Endodermal cell (in vitro differentiated cells): ENCODE measurements around the gene AKR7A2. TPM values are rescaled to one million over a fixed set of nuclear protein-coding genes. Genes with fewer than 3 reads are reported as not detected.
"Not testable (repeated sequence)": the region's sequence is repeated elsewhere in the genome, so short reads cannot be mapped to it uniquely, and the experiment has no call there.

Experiments
- DNase-seq: peaks from one replicate; pipeline ENCODE4 v3.0.0-alpha.2; 2017
- H3K27ac ChIP-seq: 2 replicates; pipeline ENCODE4 v1.5.1; 2013; ENCODE audit warnings: mild to moderate bottlenecking, low read depth, low read length, moderate library complexity
- H3K27me3 ChIP-seq: 2 replicates; pipeline ENCODE4 v1.6.1; 2013; ENCODE audit warnings: mild to moderate bottlenecking, low read length, moderate library complexity; ENCODE audit not compliant: insufficient read depth, control insufficient read depth, poor library complexity, severe bottlenecking
- H3K36me3 ChIP-seq: 2 replicates; pipeline ENCODE4 v1.7.0; 2013; ENCODE audit warnings: mild to moderate bottlenecking, low read length, moderate library complexity; ENCODE audit not compliant: control insufficient read depth, insufficient read depth
- H3K4me1 ChIP-seq: one replicate; pipeline ENCODE4 v1.7.0; 2013; ENCODE audit warnings: low read length; ENCODE audit not compliant: control insufficient read depth, insufficient read depth
- H3K4me3 ChIP-seq: 2 replicates; pipeline ENCODE4 v1.5.1; 2013; ENCODE audit warnings: mild to moderate bottlenecking, low read length, moderate library complexity
- H3K9ac ChIP-seq: 2 replicates; pipeline ENCODE4 v1.6.1; 2013; ENCODE audit warnings: mild to moderate bottlenecking, low read length, moderate library complexity; ENCODE audit not compliant: poor library complexity, severe bottlenecking; ENCODE audit errors: extremely low read depth
- H3K9me3 ChIP-seq: 2 replicates; pipeline ENCODE4 v1.6.1; 2013; ENCODE audit warnings: mild to moderate bottlenecking, low read length, moderate library complexity; ENCODE audit not compliant: control insufficient read depth
- H3K27ac Mint-ChIP-seq: 2 replicates; pipeline ENCODE4 v1.8.0; 2020; ENCODE audit warnings: mixed read lengths
- H3K27me3 Mint-ChIP-seq: 2 replicates; pipeline ENCODE4 v1.8.0; 2021; ENCODE audit warnings: mild to moderate bottlenecking, mixed read lengths; ENCODE audit not compliant: insufficient read depth
- H3K36me3 Mint-ChIP-seq: 2 replicates; pipeline ENCODE4 v1.8.0; 2020; ENCODE audit warnings: low read depth, mixed read lengths
- H3K4me1 Mint-ChIP-seq: 2 replicates; pipeline ENCODE4 v1.8.0; 2020; ENCODE audit warnings: mixed read lengths
- H3K4me3 Mint-ChIP-seq: 2 replicates; pipeline ENCODE4 v1.8.0; 2020; ENCODE audit warnings: mild to moderate bottlenecking, moderate library complexity, mixed read lengths
- H3K9me3 Mint-ChIP-seq: 2 replicates; pipeline ENCODE4 v1.8.0; 2020; ENCODE audit warnings: mild to moderate bottlenecking, mixed read lengths
- CTCF ChIP-seq: fragments of 200-600 bp; sonication (generic); conservative IDR thresholded peaks from 2 replicates; pipeline ENCODE4 v1.5.0; 2021; ENCODE audit warnings: antibody characterized with exemption, mild to moderate bottlenecking
- WGBS, 2 experiments: methylation state at CpG; one replicate each; pipeline versions ENCODE4 v1.1.5 to v1.1.7; 2013; ENCODE audit warnings: missing lambda C conversion rate in 2 of 2, mixed read lengths in 1 of 2; ENCODE audit not compliant: insufficient coverage in 1 of 2, insufficient read length in 1 of 2; 5-methylcytosine and 5-hydroxymethylcytosine counted together
- total RNA-seq, 2 donors: library from RNA; stranded (reverse); fragmentation: NEBNext Ultra II Directional in 1 of 2; extraction: Animal tissue kit (Norgen Biotek cat#: 25700) in 1 of 2; gene quantifications; 2 replicates in 1 of 2; 3 replicates in 1 of 2; pipeline ENCODE4 v1.2.1, GENCODE V29; 2021

The AKR7A2 gene
- total RNA-seq, 2 donors from 2014 or later, result 47.8 to 66.1 TPM

- no peak overlapping the region for H3K4me3 ChIP-seq
- 90 to 100% methylated on average over 8 to 22 of the region's 22 CpGs for WGBS, 2 experiments
- peaks cover 35% of the 10 kb centered on the region for H3K27me3 ChIP-seq
- H3K9ac ChIP-seq, result no peak overlapping the region
- no peaks in the 10 kb centered on the region for H3K36me3 ChIP-seq
- no peak overlapping the region for H3K4me3 Mint-ChIP-seq
- H3K4me1 Mint-ChIP-seq, result no peaks in the 10 kb centered on the region
- H3K4me1 ChIP-seq, result no peaks in the 10 kb centered on the region
- no peak overlapping the region for H3K27ac Mint-ChIP-seq
- peaks cover 2% of the 10 kb centered on the region for H3K9me3 Mint-ChIP-seq
- no peak for TF ChIP-seq CTCF
- H3K36me3 Mint-ChIP-seq, result no peaks in the 10 kb centered on the region
- H3K27ac ChIP-seq, result no peak overlapping the region
- no peaks in the 10 kb centered on the region for H3K9me3 ChIP-seq
- H3K27me3 Mint-ChIP-seq, result peaks cover 21% of the 10 kb centered on the region
- DNase-seq, result no peak
Measured at GRCh38 chr1:19273106-19273843, 38.7 kb downstream of the AKR7A2 start.

- Histone ChIP-seq H3K27ac (no peak overlapping the region), H3K9ac (no peak overlapping the region), H3K4me3 (no peak overlapping the region), H3K4me1 (no peaks in the 10 kb centered on the region), H3K27me3 (peaks cover 35% of the 10 kb centered on the region), H3K36me3 (no peaks in the 10 kb centered on the region), H3K9me3 (no peaks in the 10 kb centered on the region)
- Mint-ChIP-seq H3K9me3 (peaks cover 2% of the 10 kb centered on the region), H3K36me3 (no peaks in the 10 kb centered on the region), H3K4me1 (no peaks in the 10 kb centered on the region), H3K27me3 (peaks cover 21% of the 10 kb centered on the region), H3K27ac (no peak overlapping the region), H3K4me3 (no peak overlapping the region)
- DNase-seq, result no peak
- no peak for TF ChIP-seq CTCF
Measured at GRCh38 chr1:19272064-19272463, 39.9 kb downstream of the AKR7A2 start.

GRCh38 chr1:19270343-19270730 lies 41.6 kb downstream of the AKR7A2 start:
- not testable (repeated sequence) for H3K27ac ChIP-seq, H3K9ac ChIP-seq, H3K4me1 ChIP-seq, H3K36me3 Mint-ChIP-seq, H3K4me3 ChIP-seq, H3K4me1 Mint-ChIP-seq, H3K27ac Mint-ChIP-seq, DNase-seq, H3K4me3 Mint-ChIP-seq, H3K9me3 Mint-ChIP-seq, H3K36me3 ChIP-seq, H3K9me3 ChIP-seq
- WGBS, 2 experiments, result 92% methylated on average over 6 of the region's 6 CpGs; no CpG with 5 or more reads in 1 of the 2 experiments
- H3K27me3 Mint-ChIP-seq, result peaks cover 16% of the 10 kb centered on the region
- H3K27me3 ChIP-seq, result peaks cover 29% of the 10 kb centered on the region
